HEK293T (cell line): ENCODE data around the gene SYNE2.

Experiments used
- ELF4 ChIP-seq: fragments of 450-650 bp; IDR thresholded peaks from 2 replicates; pipeline ENCODE4 v1.6.1; 2017; ENCODE audit warnings: antibody characterized with exemption
- FOXK2 ChIP-seq: fragments of 450-650 bp; IDR thresholded peaks from 2 replicates; pipeline ENCODE4 v1.6.1; 2016; ENCODE audit warnings: mild to moderate bottlenecking
- FOXM1 ChIP-seq: fragments of 450-650 bp; IDR thresholded peaks from 2 replicates; pipeline ENCODE4 v1.6.1; 2017; ENCODE audit warnings: mild to moderate bottlenecking, borderline replicate concordance
- NFRKB ChIP-seq: fragments of 450-650 bp; IDR thresholded peaks from 2 replicates; pipeline ENCODE4 v1.6.1; 2016; ENCODE audit warnings: mild to moderate bottlenecking, moderate library complexity

- no peak for TF ChIP-seq FOXM1
- TF ChIP-seq FOXK2 = no peak
- no peak for TF ChIP-seq NFRKB
- TF ChIP-seq ELF4 = no peak
These were observed 407.6 kb downstream of the SYNE2 start for GRCh38 chr14:64260418-64260817.
